Measurements from ENCODE around the gene RREB1. TPM values are rescaled to one million over a fixed set of nuclear protein-coding genes. Genes with fewer than 3 reads are reported as not detected.

Gene RREB1
- total and polyA plus RNA-seq, 4 experiments from 2014 or later, result 0.50 to 43.4 (median 25.2) TPM

- peak overlapping the region in 4 of 8 donors; percentile 8 to 61 (median 32) for H3K4me3 Mint-ChIP-seq
- peak overlapping the region in 1 of 2 donors; percentile 1 for H3K4me3 ChIP-seq (ENCODE audit: low read length in 2 of 2)
- no peaks in the 10 kb centered on the region for H3K27me3 ChIP-seq (ENCODE audit: insufficient read depth, low read length)
- intact Hi-C loops (cut with micrococcal nuclease), result no loop called here
- no peaks in the 10 kb centered on the region for H3K9me3 ChIP-seq (ENCODE audit: control insufficient read depth in 1 of 2, low read length in 2 of 2)
- peaks cover 46 to 80% (median 60%) of the 10 kb centered on the region in 4 donors for H3K4me1 Mint-ChIP-seq
- H3K27me3 Mint-ChIP-seq, result no peaks in the 10 kb centered on the region
- ChIA-PET POLR2A (ENCODE audit: partially characterized antibody) (interaction anchor here (0.8 kb wide), 1 partner anchor 9 kb away, joined by 3 read pairs; no protein-coding TSS in a partner anchor), CTCF (ENCODE audit: partially characterized antibody) (interaction anchor here (1.0 to 1.1 kb wide), 2 partner anchors 11 to 96 kb away, joined by 4 to 5 read pairs; no protein-coding TSS in a partner anchor)
- DNase-seq, result no peak
- H3K9me3 Mint-ChIP-seq, result no peaks in the 10 kb centered on the region
- H3K36me3 ChIP-seq (ENCODE audit: insufficient read depth, low read length), result no peaks in the 10 kb centered on the region
- H3K27ac ChIP-seq (ENCODE audit: low read depth, low read length), result no peak overlapping the region
- H3K36me3 Mint-ChIP-seq, result no peaks in the 10 kb centered on the region
- H3K27ac Mint-ChIP-seq, result peak overlapping the region in 4 of 7 donors; percentile 20 to 81 (median 39)
- H3K4me1 ChIP-seq (ENCODE audit: insufficient read depth, low read length), result peaks cover 55% of the 10 kb centered on the region
Observed at GRCh38 chr6:7147051-7147671, 39.4 kb downstream of the RREB1 start.

GRCh38 chr6:7148100-7148822 lies 40.5 kb downstream of the RREB1 start:
- H3K4me1 Mint-ChIP-seq, result peaks cover 50 to 80% (median 62%) of the 10 kb centered on the region in 4 donors
- H3K9me3 Mint-ChIP-seq, result no peaks in the 10 kb centered on the region
- H3K4me3 Mint-ChIP-seq, result no peak overlapping the region
- DNase-seq, result no peak
- no peaks in the 10 kb centered on the region for H3K27me3 Mint-ChIP-seq
- CTCF ChIA-PET (ENCODE audit: partially characterized antibody), result no interaction called here
- Histone ChIP-seq H3K27me3 (ENCODE audit: insufficient read depth, low read length) (no peaks in the 10 kb centered on the region), H3K9me3 (ENCODE audit: control insufficient read depth in 1 of 2, low read length in 2 of 2) (no peaks in the 10 kb centered on the region), H3K36me3 (ENCODE audit: insufficient read depth, low read length) (no peaks in the 10 kb centered on the region), H3K4me3 (ENCODE audit: low read length in 2 of 2) (no peak overlapping the region), H3K4me1 (ENCODE audit: insufficient read depth, low read length) (peaks cover 55% of the 10 kb centered on the region), H3K27ac (ENCODE audit: low read depth, low read length) (no peak overlapping the region)
- H3K36me3 Mint-ChIP-seq, result peaks cover 0 to 2% of the 10 kb centered on the region in 2 donors
- intact Hi-C loops (cut with micrococcal nuclease), result no loop called here
- H3K27ac Mint-ChIP-seq, result peak overlapping the region in 1 of 7 donors; percentile 64
- POLR2A ChIA-PET (ENCODE audit: partially characterized antibody), result no interaction called here

- peaks cover 62 to 87% (median 69%) of the 10 kb centered on the region in 4 donors for H3K4me1 Mint-ChIP-seq
- peak overlapping the region in 1 of 7 donors; percentile 30 for H3K27ac Mint-ChIP-seq
- no peaks in the 10 kb centered on the region for H3K9me3 Mint-ChIP-seq
- H3K4me3 Mint-ChIP-seq, result peak overlapping the region in 1 of 8 donors; percentile 25
- no peak overlapping the region for H3K4me3 ChIP-seq (ENCODE audit: low read length in 2 of 2)
- H3K27me3 ChIP-seq (ENCODE audit: insufficient read depth, low read length), result no peaks in the 10 kb centered on the region
- peaks cover 0 to 7% of the 10 kb centered on the region in 2 donors for H3K36me3 Mint-ChIP-seq
- intact Hi-C loops (cut with micrococcal nuclease), result no loop called here
- no peak overlapping the region for H3K27ac ChIP-seq (ENCODE audit: low read depth, low read length)
- POLR2A ChIA-PET (ENCODE audit: partially characterized antibody), result no interaction called here
- H3K9me3 ChIP-seq (ENCODE audit: control insufficient read depth in 1 of 2, low read length in 2 of 2), result no peaks in the 10 kb centered on the region
- no peaks in the 10 kb centered on the region for H3K27me3 Mint-ChIP-seq
- CTCF ChIA-PET (ENCODE audit: partially characterized antibody), result no interaction called here
- no peaks in the 10 kb centered on the region for H3K36me3 ChIP-seq (ENCODE audit: insufficient read depth, low read length)
- H3K4me1 ChIP-seq (ENCODE audit: insufficient read depth, low read length), result peaks cover 58% of the 10 kb centered on the region
- DNase-seq, result no peak
Observed at GRCh38 chr6:7150381-7151064, 42.8 kb downstream of the RREB1 start.

GRCh38 chr6:7151381-7151780 lies 43.6 kb downstream of the RREB1 start:
- Mint-ChIP-seq H3K9me3 (no peaks in the 10 kb centered on the region), H3K27ac (no peak overlapping the region), H3K4me1 (peaks cover 62 to 87% (median 69%) of the 10 kb centered on the region in 4 donors), H3K36me3 (peaks cover 0 to 7% of the 10 kb centered on the region in 2 donors), H3K27me3 (no peaks in the 10 kb centered on the region), H3K4me3 (no peak overlapping the region)
- Histone ChIP-seq H3K4me1 (ENCODE audit: insufficient read depth, low read length) (peaks cover 58% of the 10 kb centered on the region), H3K36me3 (ENCODE audit: insufficient read depth, low read length) (no peaks in the 10 kb centered on the region), H3K9me3 (ENCODE audit: control insufficient read depth in 1 of 2, low read length in 2 of 2) (no peaks in the 10 kb centered on the region), H3K27ac (ENCODE audit: low read depth, low read length) (no peak overlapping the region), H3K4me3 (ENCODE audit: low read length in 2 of 2) (no peak overlapping the region), H3K27me3 (ENCODE audit: insufficient read depth, low read length) (no peaks in the 10 kb centered on the region)
- DNase-seq, result no peak
- intact Hi-C loops (cut with micrococcal nuclease), result no loop called here
- ChIA-PET POLR2A (ENCODE audit: partially characterized antibody) (no interaction called here), CTCF (ENCODE audit: partially characterized antibody) (no interaction called here)

- Histone ChIP-seq H3K9me3 (ENCODE audit: control insufficient read depth in 1 of 2, low read length in 2 of 2) (no peaks in the 10 kb centered on the region), H3K36me3 (ENCODE audit: insufficient read depth, low read length) (no peaks in the 10 kb centered on the region), H3K27me3 (ENCODE audit: insufficient read depth, low read length) (no peaks in the 10 kb centered on the region), H3K27ac (ENCODE audit: low read depth, low read length) (no peak overlapping the region), H3K4me3 (ENCODE audit: low read length in 2 of 2) (no peak overlapping the region), H3K4me1 (ENCODE audit: insufficient read depth, low read length) (peaks cover 52% of the 10 kb centered on the region)
- intact Hi-C loops (cut with micrococcal nuclease), result loop anchor here (2.0 kb wide), 1 partner anchor 14 kb away; no protein-coding TSS in a partner anchor
- Mint-ChIP-seq H3K36me3 (peaks cover 0 to 7% of the 10 kb centered on the region in 2 donors), H3K27me3 (no peaks in the 10 kb centered on the region), H3K9me3 (no peaks in the 10 kb centered on the region), H3K27ac (peak overlapping the region in 5 of 7 donors; percentile 3 to 42 (median 19)), H3K4me3 (peak overlapping the region in 1 of 8 donors; percentile 29), H3K4me1 (peaks cover 53 to 87% (median 62%) of the 10 kb centered on the region in 4 donors)
- ChIA-PET POLR2A (ENCODE audit: partially characterized antibody) (interaction anchor here (1.0 kb wide), 1 partner anchor 15 kb away, joined by 3 read pairs; no protein-coding TSS in a partner anchor), CTCF (ENCODE audit: partially characterized antibody) (interaction anchor here (0.9 to 1.2 kb wide), 2 partner anchors 10 to 36 kb away, joined by 3 read pairs; no protein-coding TSS in a partner anchor)
- no peak for DNase-seq
Observed at GRCh38 chr6:7152462-7152861, 44.7 kb downstream of the RREB1 start.

GRCh38 chr6:7153789-7154188 lies 46.0 kb downstream of the RREB1 start:
- peak overlapping the region in 3 of 8 donors; percentile 4 to 24 (median 18) for H3K4me3 Mint-ChIP-seq
- Histone ChIP-seq H3K4me1 (ENCODE audit: insufficient read depth, low read length) (peaks cover 58% of the 10 kb centered on the region), H3K36me3 (ENCODE audit: insufficient read depth, low read length) (no peaks in the 10 kb centered on the region), H3K27me3 (ENCODE audit: insufficient read depth, low read length) (no peaks in the 10 kb centered on the region), H3K27ac (ENCODE audit: low read depth, low read length) (no peak overlapping the region), H3K4me3 (ENCODE audit: low read length in 2 of 2) (no peak overlapping the region), H3K9me3 (ENCODE audit: control insufficient read depth in 1 of 2, low read length in 2 of 2) (no peaks in the 10 kb centered on the region)
- H3K36me3 Mint-ChIP-seq, result peaks cover 0 to 10% of the 10 kb centered on the region in 2 donors
- no peaks in the 10 kb centered on the region for H3K9me3 Mint-ChIP-seq
- no peaks in the 10 kb centered on the region for H3K27me3 Mint-ChIP-seq
- H3K4me1 Mint-ChIP-seq, result peaks cover 61 to 90% (median 70%) of the 10 kb centered on the region in 4 donors
- DNase-seq, result peak in 1 of 5 donors; percentile 45
- POLR2A ChIA-PET (ENCODE audit: partially characterized antibody), result no interaction called here
- intact Hi-C loops (cut with micrococcal nuclease), result loop anchor here (2.0 kb wide), 1 partner anchor 15 kb away; no protein-coding TSS in a partner anchor
- CTCF ChIA-PET (ENCODE audit: partially characterized antibody), result no interaction called here
- peak overlapping the region in 6 of 7 donors; percentile 14 to 44 (median 36) for H3K27ac Mint-ChIP-seq
